SU-DHL-6 (cell line): ENCODE data around the gene MATN1.

Source experiments
- CTCF ChIP-seq: fragments of 200-600 bp; sonication (generic); IDR thresholded peaks from one replicate; pipeline ENCODE4 v1.5.1; 2017; ENCODE audit warnings: antibody characterized with exemption, mild to moderate bottlenecking, low read length, moderate library complexity; ENCODE audit not compliant: insufficient read depth, poor library complexity, severe bottlenecking
- EZH2phosphoT487 ChIP-seq: fragments of 200-600 bp; sonication (generic), shearing (Covaris generic); conservative IDR thresholded peaks from 2 replicates; pipeline ENCODE4 v1.6.1; 2018; ENCODE audit warnings: mild to moderate bottlenecking, antibody characterized with exemption, low read length, moderate library complexity, mixed read lengths

GRCh38 chr1:30675289-30675688, 48.1 kb downstream of the MATN1 start:
- TF ChIP-seq EZH2phosphoT487 (no peak), CTCF (no peak)
